HG03280 (cell line): ENCODE measurements around the gene PLP2.

Source experiments
- ATAC-seq: cut with Tn5 transposase; IDR thresholded peaks from one replicate; pipeline ENCODE4 v1.9.1; 2021; ENCODE audit warnings: mild to moderate bottlenecking, moderate library complexity; ENCODE audit not compliant: unreplicated experiment

Gene PLP2

GRCh38 chrX:49208399-49208798 lies 36.7 kb downstream of the PLP2 start:
- no peak for ATAC-seq

GRCh38 chrX:49209434-49210251 lies 37.9 kb downstream of the PLP2 start:
- ATAC-seq = no peak

GRCh38 chrX:49210406-49210805 lies 38.7 kb downstream of the PLP2 start:
- no peak for ATAC-seq

GRCh38 chrX:49211074-49211473 lies 39.4 kb downstream of the PLP2 start:
- ATAC-seq = no peak

- ATAC-seq = no peak
Measured at GRCh38 chrX:49212209-49212608, 40.5 kb downstream of the PLP2 start.

- no peak for ATAC-seq
Measured at GRCh38 chrX:49212861-49213260, 41.2 kb downstream of the PLP2 start.

GRCh38 chrX:49214416-49214815 lies 42.7 kb downstream of the PLP2 start:
- no peak for ATAC-seq

- ATAC-seq = no peak
Measured at GRCh38 chrX:49214996-49215526, 43.4 kb downstream of the PLP2 start.

GRCh38 chrX:49220100-49220499 lies 48.4 kb downstream of the PLP2 start:
- no peak for ATAC-seq

- no peak for ATAC-seq
Measured at GRCh38 chrX:49221868-49222267, 50.2 kb downstream of the PLP2 start.
